GM12801 (cell line): ENCODE measurements around the gene ZNF619.

Source experiments
- TF ChIP-seq, protein P1 (sequence below): IDR thresholded peaks from one replicate; pipeline ENCODE4 v1.5.1; 2011; ENCODE audit warnings: control low read depth; ENCODE audit not compliant: insufficient read length; ENCODE audit errors: extremely low read depth

ZNF619 gene

DNA sequence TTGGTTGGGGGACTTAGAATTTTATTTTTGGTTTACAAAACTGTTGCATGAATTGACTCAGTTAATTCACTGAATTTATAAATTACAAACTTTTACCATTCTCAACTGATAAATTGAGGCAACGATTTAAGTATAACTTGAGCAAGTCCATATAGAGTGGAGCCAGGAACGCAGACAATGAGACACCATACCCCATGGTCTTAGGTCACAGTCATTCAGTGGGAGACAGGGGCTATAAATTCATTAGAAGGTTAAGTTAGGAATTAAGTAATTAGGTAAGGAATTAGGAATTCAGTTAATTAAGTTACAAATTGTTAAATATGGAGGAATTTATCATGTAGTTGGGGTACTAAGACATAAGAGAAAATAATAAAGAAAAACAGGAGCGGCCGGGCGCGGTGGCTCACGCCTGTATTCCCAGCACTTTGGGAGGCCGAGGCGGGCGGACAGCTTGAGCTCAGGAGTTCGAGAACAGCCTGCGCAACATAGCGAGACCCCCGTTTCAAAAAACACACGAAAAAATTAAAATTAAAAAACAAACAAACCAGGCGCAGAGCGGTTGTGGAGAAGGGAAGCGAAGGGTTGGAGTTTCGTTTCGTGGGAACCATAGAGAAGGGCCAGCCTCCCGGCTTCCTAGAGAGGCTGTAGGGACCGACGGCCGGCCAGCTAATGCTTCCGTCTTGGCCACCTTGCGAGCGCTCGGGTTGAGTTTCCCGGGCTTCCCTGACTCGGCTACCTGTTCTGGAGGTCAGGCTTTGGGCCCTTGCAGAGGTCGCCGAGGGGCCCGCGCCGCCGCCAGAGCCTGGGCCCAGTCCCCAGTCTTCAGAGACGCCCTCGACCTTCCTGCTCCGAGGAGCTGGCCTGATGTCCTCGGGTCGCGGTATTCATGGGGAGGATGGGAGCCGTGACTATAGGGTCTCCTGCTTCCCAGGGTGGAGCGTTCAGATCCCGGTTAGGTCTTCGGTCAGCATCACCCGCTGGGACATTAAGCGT, at the start of gene ZNF619:
ZNF619 (plus strand) TSS at position 645 of the 993 bp plus-strand sequence. CDS start 858 bp downstream, outside the sequence.
- TF ChIP-seq, protein P1, sequence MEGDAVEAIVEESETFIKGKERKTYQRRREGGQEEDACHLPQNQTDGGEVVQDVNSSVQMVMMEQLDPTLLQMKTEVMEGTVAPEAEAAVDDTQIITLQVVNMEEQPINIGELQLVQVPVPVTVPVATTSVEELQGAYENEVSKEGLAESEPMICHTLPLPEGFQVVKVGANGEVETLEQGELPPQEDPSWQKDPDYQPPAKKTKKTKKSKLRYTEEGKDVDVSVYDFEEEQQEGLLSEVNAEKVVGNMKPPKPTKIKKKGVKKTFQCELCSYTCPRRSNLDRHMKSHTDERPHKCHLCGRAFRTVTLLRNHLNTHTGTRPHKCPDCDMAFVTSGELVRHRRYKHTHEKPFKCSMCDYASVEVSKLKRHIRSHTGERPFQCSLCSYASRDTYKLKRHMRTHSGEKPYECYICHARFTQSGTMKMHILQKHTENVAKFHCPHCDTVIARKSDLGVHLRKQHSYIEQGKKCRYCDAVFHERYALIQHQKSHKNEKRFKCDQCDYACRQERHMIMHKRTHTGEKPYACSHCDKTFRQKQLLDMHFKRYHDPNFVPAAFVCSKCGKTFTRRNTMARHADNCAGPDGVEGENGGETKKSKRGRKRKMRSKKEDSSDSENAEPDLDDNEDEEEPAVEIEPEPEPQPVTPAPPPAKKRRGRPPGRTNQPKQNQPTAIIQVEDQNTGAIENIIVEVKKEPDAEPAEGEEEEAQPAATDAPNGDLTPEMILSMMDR: no peak

DNA sequence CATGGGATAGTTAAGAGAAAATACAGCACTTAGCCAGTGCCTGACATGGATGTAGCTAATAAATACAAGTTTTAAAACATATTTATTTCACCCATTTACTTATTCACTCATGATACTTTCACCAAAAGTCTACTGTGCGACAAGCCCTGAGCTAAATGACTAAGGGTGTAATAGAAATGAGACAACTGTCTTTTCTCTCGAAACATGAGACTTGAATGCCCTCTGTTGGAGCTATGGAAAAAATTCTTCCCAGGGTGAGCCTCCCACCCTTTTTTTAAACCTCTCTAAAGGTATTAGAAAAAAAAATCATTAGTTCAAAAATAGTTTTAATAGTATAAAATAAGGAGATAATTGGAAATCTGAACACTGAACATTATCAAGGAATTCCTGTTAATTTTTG, 44.1 kb upstream of the ZNF619 start:
- TF ChIP-seq, protein P1: no peak

GRCh38 chr3:40437889-40438288, 39.0 kb upstream of the ZNF619 start:
- TF ChIP-seq, protein P1: no peak

DNA sequence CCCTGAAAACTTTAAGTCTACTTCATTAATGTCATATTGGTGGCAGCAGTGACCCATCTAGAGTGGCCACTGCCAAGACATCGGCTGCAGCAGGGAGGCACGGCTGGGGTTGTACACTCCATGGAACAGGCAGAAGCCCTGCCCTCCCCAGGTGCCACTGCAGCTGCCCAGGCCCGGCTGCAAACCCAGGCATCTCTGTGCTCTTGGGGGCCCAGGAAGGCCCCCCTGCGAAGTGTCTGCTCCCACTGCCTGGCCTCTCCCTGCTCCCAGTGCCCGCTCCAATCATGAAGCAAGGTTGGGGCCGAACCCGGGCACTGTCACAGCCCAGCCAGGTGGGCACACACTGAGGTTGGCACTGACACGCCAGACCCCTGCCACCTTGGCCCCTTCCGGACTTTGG, 31.9 kb upstream of the ZNF619 start:
- TF ChIP-seq, protein P1: no peak

DNA sequence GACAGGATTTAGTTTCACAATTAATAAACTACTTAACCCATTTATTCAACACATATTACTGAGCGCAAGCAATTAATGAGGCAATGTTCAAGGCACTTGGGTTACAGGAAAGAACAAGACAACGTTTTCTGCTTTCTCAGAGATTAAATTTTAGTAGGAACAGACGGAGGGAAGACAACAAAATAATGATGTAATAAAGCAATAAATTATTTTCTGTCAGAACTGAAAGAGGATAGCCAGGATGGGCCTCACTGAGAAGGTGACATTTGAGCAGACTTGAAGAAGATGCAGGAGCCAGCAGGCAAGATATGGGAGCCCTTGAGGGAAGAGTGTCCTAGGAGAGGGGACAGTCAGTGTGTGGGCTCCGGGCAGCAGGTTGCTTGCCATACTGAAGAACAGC, 31.0 kb upstream of the ZNF619 start:
- TF ChIP-seq, protein P1: no peak

DNA sequence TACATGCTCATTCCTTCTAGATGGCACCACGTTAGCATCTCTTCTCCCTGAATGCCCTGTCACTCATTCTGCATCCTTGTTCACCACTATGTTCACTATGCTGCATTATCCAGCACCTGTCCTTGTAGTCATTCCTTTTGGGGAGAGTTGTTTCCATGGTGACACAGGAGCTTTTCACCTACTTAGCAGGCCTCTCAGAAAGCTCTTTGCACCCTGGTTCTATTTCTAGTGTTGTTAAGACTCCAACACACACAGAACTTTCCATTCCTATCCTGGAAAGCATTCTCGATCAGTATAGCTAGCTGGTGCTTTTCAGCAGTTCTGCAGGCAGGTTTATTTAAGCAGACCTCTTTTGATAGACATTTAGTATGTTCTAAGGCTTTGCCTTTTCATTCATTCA, 26.5 kb upstream of the ZNF619 start:
- TF ChIP-seq, protein P1: no peak

GRCh38 chr3:40451551-40451950, 25.4 kb upstream of the ZNF619 start:
- TF ChIP-seq, protein P1: no peak
